GM18858 (cell line): Measurements from ENCODE around the gene CMIP.
A peak's percentile ranks its signal among the peaks of the same experiment; 100 is the strongest.
"Not testable (repeated sequence)": the region's sequence is repeated elsewhere in the genome, so short reads cannot be mapped to it uniquely, and the experiment has no call there.

Source experiments
- ATAC-seq: cut with Tn5 transposase; IDR thresholded peaks from one replicate; pipeline ENCODE4 v1.9.1; 2021; ENCODE audit not compliant: unreplicated experiment

CMIP gene

DNA sequence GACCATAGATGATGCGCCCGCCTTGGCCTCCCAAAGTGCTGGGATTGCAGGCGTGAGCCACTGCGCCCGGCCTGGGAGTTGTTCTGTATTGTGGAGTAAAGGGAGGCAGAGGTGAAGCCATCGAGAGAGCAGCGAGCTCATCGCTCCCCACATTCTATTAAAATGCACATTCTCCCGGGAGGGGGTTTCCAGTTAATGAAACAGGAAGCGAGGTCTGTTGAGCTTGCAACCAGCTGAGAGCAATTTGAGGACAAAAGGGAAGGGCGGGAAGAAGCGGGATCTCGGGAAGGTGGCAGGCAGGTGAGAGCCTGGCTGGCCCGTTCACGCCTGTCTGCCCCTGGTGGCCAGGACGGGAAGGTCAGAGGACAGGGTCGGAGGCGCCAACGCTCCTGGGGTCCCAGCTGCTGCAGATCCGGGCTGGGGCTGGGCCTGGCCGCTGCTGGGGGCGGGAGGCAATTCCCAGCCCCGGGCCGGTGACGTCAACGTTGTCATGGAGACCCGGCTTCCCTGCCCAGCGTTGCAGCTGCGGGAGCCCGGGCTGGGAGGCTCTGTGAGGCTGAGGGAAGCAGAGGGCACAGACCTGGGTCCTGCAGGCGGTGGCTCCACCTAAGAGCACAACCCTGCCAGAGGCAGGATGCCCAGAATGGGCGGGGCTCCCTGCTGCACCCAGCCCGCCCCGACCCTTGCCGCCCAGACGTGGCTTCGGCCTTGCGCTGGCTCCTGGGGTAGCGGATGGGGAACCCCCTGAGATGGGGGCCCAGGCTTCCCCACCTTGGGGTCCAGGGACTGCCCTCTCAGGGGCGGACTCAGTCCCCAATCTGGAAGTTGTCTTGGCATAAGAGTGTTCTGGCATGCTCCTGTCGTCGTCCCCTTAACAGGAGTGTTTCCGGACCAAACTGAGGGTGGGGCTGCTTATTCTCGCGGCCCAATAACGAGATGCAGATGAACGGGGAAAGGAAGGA is 285.8 kb downstream of the CMIP start:
- ATAC-seq, result peak; percentile 57

- no peak for ATAC-seq
Observed at GRCh38 chr16:81731649-81732048, 287.0 kb downstream of the CMIP start.

DNA sequence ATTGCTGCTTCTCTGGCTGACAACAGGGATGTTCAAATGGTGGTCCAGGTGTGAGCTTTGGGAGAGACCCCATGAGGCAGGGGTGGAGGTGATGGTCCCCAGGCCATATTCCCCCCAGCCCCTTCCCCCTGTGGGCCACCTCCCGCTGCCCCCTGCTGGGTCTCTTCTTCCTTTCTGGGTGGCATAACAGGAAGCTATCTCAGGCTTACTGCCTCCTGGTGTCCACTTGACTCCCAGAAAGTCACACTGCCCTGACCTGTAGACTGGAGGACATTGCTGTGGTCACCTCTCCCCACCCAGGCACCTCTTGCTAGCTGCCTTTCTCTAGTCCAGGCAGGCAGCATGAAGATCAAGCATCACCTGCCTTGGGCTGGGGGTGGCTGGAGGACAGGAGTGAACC is 288.1 kb downstream of the CMIP start:
- no peak for ATAC-seq

GRCh38 chr16:81733295-81733694 is 288.7 kb downstream of the CMIP start:
- ATAC-seq, result no peak

DNA sequence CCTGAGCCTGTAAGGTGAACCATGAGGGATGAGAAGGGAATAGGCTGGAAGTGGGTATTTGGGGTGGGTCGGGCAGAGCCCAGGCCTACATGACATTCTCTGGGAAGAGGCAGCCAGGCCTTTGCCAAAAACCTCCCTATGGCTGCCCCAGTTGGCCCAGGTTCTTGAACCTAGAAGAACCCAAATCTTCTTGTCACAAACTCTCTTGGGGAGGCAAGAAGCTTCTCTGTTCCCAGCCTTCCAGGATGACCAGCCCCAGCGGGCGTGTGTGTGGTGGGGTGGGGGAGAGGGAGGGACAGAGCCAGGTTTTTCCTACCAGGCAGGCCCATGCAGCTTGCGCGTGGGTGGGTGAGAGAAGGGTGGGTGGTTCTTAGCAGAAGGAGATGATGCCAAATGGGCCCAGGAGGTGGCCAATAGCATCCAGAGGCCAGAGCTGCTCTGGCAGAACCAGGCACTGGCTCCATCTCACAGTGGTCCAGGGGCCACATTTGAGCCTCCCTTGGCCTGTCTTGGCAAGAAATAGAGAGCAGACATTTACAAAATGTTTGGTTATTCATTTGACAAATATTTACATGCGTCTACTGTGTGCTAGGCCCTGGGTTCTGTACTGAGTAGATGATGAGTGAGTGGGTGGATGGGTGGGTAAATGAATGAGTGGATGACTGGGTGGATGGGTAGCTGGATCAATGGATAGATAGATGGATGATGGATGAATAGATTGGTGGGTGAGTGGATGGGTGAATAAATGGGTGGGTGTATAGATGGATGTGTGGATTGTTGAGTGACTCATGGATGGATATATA is 290.2 kb downstream of the CMIP start:
- no peak for ATAC-seq

DNA sequence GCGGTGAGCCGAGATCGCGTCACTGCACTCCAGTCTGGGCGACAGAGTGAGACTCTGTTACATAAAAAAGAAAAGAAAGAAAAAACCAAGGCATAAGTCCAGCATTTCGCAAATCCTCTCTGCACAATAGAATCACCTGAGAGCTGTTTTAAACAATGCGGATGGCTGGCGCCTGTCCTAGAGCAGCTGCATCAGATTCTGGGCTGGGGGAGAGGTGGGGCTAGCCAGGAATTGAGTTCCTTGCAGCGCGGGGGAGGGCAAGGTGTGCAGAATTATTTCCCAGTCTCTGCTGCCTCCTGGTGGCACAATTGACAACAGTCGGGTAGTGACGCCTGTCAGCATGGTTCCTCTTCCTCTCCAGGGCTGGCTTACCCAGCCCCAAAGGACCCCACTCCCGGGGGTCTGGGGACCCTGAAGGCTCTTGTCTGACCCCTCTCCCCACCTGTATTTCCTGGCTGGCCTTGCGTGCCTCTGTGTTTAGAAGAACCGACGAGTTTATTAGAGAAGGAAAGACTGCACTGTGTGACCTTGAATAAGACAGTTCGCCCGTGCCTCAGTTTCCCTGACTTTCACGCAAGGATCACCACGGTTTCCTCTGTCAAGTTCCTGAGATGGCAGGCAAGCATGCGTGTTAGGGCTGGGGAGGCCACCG is 293.4 kb downstream of the CMIP start:
- peak; percentile 27 for ATAC-seq

GRCh38 chr16:81738783-81739496 is 294.3 kb downstream of the CMIP start:
- ATAC-seq, result no peak

DNA sequence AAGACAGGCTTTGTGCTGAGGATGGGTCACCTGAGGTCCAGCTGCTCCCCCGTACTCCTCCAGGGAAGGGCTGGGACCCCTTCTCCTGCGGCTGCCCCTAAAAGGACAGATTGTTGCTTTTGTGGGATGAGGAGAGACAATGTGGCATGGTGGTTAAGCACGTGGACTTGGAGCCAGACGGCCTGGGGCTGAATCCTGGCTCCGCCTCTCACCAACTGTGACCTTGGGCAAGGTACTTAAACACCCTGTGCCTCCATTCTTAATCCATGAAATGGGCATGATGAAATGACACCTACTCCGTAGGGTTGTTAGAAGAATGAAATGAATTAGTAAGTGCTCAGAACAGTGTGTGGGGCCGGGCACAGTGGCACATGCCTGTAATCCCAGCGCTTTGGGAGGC is 294.9 kb downstream of the CMIP start:
- no peak for ATAC-seq

- peak; percentile 46 for ATAC-seq
Observed at GRCh38 chr16:81740169-81740568, 295.6 kb downstream of the CMIP start.

DNA sequence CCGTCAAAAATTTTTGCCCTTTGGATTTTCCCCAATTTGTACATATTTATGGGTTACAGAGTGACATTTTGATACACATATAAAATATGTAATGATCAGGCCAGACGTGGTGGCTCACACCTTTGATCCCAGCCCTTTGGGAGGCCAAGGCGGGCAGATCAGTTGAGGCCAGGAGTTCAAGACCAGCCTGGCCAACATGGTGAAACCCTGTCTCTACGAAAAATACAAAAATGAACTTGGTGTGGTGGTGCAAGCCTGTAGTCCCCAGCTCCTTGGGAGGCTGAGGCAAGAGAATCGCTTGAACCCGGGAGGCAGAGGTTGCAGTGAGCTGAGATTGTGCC is 296.8 kb downstream of the CMIP start:
- ATAC-seq, result not testable (repeated sequence)

- ATAC-seq, result no peak
Observed at GRCh38 chr16:81744385-81744784, 299.8 kb downstream of the CMIP start.

DNA sequence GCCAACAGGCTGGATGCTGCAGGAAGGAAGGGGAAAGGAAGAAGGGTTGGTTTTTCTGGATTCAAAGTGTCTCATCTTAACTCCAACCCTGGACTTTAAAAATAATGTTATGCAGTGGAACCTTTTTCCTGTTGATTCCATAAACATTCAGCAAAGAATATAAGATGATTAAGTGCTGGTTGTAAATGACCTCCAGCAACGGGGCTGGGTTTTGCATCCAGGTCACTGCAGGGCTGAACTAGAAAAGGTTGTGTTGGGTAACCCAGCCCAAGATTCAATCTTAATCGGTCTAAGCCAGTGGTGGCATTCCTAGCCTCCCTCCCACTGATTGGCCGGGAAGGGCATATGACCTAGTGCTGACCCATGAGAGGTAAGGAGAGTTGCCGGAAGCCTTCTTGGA is 300.3 kb downstream of the CMIP start:
- ATAC-seq, result no peak

GRCh38 chr16:81745704-81746558 is 301.3 kb downstream of the CMIP start:
- no peak for ATAC-seq

- ATAC-seq, result no peak
Observed at GRCh38 chr16:81746566-81746965, 302.0 kb downstream of the CMIP start.

DNA sequence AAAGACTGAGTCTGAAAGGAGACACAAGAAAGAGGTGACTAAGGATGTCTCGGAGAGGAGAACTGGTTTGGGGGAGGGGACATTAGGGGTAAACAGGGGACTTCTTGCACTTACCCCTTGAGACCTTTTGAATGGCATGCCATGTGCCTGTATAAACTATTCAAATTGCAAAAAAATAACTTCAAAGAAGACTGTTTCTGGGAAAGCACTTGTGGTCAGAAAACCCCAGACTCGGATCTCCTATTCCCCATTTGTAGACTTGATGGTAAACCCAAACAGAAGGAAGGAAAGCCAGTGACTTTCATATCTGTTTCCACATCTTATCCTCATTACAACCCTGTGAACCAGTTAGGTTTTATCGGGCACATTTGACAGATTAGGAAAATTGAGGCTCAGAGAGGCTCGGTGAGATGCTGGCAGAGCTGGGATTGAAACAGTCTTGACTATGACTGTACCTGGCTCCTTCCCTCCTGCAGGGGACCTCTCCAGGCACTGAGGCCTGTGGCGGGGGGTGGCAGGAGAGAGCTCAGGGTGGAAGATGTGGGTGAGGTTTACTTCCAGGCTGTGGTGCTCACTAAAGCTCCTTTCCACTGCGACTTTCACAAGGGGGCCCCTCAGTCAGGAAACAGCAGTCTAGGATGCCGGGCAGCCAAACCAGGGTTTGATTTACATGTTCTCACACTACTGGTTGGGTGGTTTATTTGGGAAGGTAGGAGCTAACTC is 304.0 kb downstream of the CMIP start:
- no peak for ATAC-seq

DNA sequence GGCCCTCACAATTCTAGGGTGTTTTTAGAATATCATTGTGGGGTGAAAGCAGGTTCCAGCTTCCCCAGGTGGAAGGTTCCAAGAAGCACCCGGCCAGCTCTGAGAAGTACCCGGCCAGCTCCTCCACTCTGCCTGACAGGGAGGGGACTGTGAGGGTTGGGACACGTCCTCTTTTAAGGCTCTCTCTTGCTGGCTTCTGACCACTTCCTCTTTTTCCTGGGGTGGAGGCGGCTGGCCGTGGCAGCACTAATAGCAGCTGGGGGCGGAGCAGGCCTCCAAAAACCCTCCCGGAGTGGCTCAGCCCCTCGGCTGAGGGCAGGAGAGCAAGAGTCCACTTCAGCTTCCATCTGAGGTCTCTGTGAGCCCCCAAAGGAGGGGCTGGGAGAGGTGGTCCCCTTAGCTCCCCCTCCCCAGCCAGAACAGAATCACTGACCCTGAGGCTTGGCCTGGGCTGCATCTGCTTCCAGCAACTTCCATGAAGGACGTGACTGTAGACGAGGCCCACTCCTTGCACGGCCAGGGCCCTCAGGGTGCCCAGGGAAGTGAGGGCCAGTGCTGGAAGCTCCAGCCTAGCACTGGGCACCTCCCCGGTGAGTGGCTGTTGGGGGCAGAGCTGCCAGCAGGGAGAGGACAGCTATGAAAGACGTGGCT is 307.7 kb downstream of the CMIP start:
- ATAC-seq, result peak; percentile 72

DNA sequence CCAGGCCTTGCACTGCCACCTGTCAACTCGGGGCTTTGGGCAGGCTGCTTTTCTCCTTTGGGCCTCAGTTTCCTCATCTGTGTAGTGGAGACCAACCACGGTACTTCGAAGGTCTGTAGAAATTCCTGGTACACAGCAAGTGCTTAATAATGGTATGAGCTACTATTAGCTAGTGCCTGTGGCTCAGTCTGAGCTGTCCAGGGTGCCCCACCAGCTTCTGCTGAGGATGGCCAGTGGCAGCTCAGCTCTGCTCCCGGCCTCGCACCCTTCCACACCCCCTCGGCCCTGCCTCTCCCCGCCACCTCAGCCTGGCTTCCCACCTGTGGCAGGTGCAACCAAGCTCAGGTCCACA is 308.2 kb downstream of the CMIP start:
- no peak for ATAC-seq

DNA sequence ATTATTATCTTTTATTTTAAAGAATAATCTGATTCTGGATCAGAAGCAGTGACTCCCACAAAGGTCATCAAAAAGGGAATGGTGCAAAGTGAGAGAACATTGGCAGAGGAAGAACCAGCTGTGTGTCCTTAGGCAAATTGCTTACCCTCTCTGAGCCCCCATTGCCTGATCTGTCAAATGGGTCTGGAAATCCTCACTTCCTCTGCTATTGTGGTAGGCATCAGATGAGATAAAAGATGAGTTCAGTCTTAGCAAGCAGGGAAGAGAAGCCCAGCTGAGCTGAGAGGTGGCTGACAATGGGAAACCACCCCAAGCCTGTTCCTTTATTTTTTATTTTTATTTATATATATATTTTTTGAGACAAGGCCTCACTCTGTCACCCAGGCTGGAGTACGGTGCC is 310.2 kb downstream of the CMIP start:
- ATAC-seq, result no peak
